ENCODE data around the gene SEPTIN3. TPM values are rescaled to one million over a fixed set of nuclear protein-coding genes. Genes with fewer than 3 reads are reported as not detected.

Gene SEPTIN3
- total and polyA plus RNA-seq, 9 of the 15 experiments (the other 6 are each of a cell fraction or from before 2014, with no cell fraction given): 0.06 TPM; not detected in 8

DNA sequence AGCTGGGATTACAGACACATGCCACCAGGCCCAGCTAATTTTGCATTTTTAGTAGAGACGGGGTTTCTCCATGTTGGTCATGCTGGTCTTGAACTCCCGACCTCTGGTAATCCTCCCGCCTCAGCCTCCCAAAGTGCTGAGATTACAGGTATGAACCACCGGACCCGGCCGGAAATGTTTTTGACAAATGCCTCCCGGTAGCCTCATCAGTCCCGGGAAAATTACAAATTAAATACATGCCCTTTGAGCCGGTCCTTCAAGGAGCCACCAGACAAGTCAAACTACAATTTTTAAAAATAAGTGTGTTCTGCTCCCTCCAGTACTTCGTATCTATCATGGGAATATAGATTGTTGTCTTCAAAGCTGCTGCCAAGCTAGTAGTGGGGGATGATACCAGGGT lies 46.9 kb downstream of the SEPTIN3 start:
- no peaks in the 10 kb centered on the region; a peak in 1 of 5 replicates for H3K4me1 ChIP-seq (replicated peaks in 1 of 2; ENCODE audit: control insufficient read depth in 2 of 2, insufficient read depth in 2 of 2, low read length in 2 of 2)
- ATAC-seq (no peak), DNase-seq (ENCODE audit: extremely low read depth in 1 of 4, low spot score in 3 of 4) (no peak), FAIRE-seq (no peak)
- no peaks in the 10 kb centered on the region for H4K20me1 ChIP-seq (replicated peaks; ENCODE audit: control insufficient read depth, insufficient read depth, low read length)
- no peak overlapping the region for H3K9ac ChIP-seq (ENCODE audit: insufficient read depth in 1 of 2, low read depth in 2 of 2, low read length in 2 of 2)
- H3K79me2 ChIP-seq (ENCODE audit: control insufficient read depth, insufficient read depth, low read length): no peaks in the 10 kb centered on the region
- in situ Hi-C loops (cut with MboI): no loop called here
- no peak overlapping the region for H3K4me2 ChIP-seq (ENCODE audit: insufficient read depth, low read length)
- POLR2A ChIA-PET: interaction anchor here (0.8 kb wide), 1 partner anchor 25 kb away, joined by 4 read pairs; no protein-coding TSS in a partner anchor
- CTCF ChIA-PET (ENCODE audit: low intra/inter-chr PET ratio): no interaction called here
- no peak overlapping the region for H3K27ac ChIP-seq (ENCODE audit: extremely low read depth, low read depth, low read length)
- H3K27me3 ChIP-seq (ENCODE audit: control insufficient read depth in 2 of 2, insufficient read depth in 2 of 2, low read length in 2 of 2): peaks cover 14% of the 10 kb centered on the region in 2 experiments
- no peaks in the 10 kb centered on the region for H3K9me3 ChIP-seq (replicated peaks; ENCODE audit: control insufficient read depth, insufficient read depth, low read depth, low read length)
- intact Hi-C loops (cut with micrococcal nuclease): no loop called here
- no peaks in the 10 kb centered on the region for H3K36me3 ChIP-seq (ENCODE audit: control insufficient read depth, insufficient read depth, low read length)
- TF ChIP-seq CREM (IDR thresholded peaks at IDR 0.05; ENCODE audit: low read depth): no peak
- TF ChIP-seq, protein P1, sequence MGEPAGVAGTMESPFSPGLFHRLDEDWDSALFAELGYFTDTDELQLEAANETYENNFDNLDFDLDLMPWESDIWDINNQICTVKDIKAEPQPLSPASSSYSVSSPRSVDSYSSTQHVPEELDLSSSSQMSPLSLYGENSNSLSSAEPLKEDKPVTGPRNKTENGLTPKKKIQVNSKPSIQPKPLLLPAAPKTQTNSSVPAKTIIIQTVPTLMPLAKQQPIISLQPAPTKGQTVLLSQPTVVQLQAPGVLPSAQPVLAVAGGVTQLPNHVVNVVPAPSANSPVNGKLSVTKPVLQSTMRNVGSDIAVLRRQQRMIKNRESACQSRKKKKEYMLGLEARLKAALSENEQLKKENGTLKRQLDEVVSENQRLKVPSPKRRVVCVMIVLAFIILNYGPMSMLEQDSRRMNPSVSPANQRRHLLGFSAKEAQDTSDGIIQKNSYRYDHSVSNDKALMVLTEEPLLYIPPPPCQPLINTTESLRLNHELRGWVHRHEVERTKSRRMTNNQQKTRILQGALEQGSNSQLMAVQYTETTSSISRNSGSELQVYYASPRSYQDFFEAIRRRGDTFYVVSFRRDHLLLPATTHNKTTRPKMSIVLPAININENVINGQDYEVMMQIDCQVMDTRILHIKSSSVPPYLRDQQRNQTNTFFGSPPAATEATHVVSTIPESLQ (CRISPR knock-in tag; IDR thresholded peaks at IDR 0.05): no peak
- H3K9me1 ChIP-seq (ENCODE audit: control insufficient read depth, insufficient read depth, low read length): no peaks in the 10 kb centered on the region
- WGBS (ENCODE audit: insufficient coverage, low coverage, missing lambda C conversion rate): 0% methylated on average over 10 of the region's 10 CpGs
- H3K4me3 ChIP-seq: no peak overlapping the region
- H2AFZ ChIP-seq (ENCODE audit: low read depth, low read length): no peak overlapping the region
- no TSS peak for BruUV-seq (replicated peaks)

DNA sequence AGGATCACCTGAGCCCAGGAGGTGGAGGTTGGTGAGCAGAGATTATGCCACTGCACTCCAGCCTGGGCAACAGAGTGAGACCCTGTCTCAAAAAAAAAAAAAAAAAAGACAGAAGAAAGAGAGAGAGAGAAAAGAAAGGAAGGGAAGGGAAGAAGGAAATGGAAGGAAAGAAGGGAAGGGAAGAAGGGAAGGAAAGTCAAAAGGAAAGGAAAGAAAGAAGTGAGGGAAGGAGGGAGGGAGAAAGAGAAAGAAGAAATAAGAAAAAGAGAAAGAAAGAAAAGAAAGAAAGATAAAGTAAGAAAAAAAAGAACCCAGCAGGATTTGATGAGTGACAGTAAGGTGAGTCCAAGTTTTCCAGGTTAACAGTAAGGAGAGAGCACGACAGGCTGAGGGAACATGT lies 49.0 kb downstream of the SEPTIN3 start:
- in situ Hi-C loops (cut with MboI) (no loop called here), intact Hi-C loops (cut with micrococcal nuclease) (no loop called here)
- H3K4me3 ChIP-seq: no peak overlapping the region
- POLR2A ChIA-PET: interaction anchor here (0.6 kb wide), 1 partner anchor 70 kb away, joined by 3 read pairs; no protein-coding TSS in a partner anchor
- H3K27me3 ChIP-seq (ENCODE audit: control insufficient read depth in 2 of 2, insufficient read depth in 2 of 2, low read length in 2 of 2): peaks cover 14% of the 10 kb centered on the region in 2 experiments
- no peaks in the 10 kb centered on the region for H3K79me2 ChIP-seq (ENCODE audit: control insufficient read depth, insufficient read depth, low read length)
- no peaks in the 10 kb centered on the region for H4K20me1 ChIP-seq (replicated peaks; ENCODE audit: control insufficient read depth, insufficient read depth, low read length)
- H3K9me1 ChIP-seq (ENCODE audit: control insufficient read depth, insufficient read depth, low read length): no peaks in the 10 kb centered on the region
- DNase-seq (ENCODE audit: extremely low read depth in 1 of 4, low spot score in 3 of 4) (no peak), ATAC-seq (no peak), FAIRE-seq (no peak)
- no peak overlapping the region for H3K27ac ChIP-seq (ENCODE audit: extremely low read depth, low read depth, low read length)
- H3K9me3 ChIP-seq (replicated peaks; ENCODE audit: control insufficient read depth, insufficient read depth, low read depth, low read length): no peaks in the 10 kb centered on the region
- H2AFZ ChIP-seq (ENCODE audit: low read depth, low read length): no peak overlapping the region
- 20% methylated on average over 1 of the region's 1 CpG for WGBS (ENCODE audit: insufficient coverage, low coverage, missing lambda C conversion rate)
- H3K4me1 ChIP-seq (replicated peaks in 1 of 2; ENCODE audit: control insufficient read depth in 2 of 2, insufficient read depth in 2 of 2, low read length in 2 of 2): no peaks in the 10 kb centered on the region; a peak in 1 of 5 replicates
- no peak overlapping the region for H3K9ac ChIP-seq (ENCODE audit: insufficient read depth in 1 of 2, low read depth in 2 of 2, low read length in 2 of 2)
- TF ChIP-seq ZSCAN29 (IDR thresholded peaks at IDR 0.05) (no peak), RBM25 (IDR thresholded peaks at IDR 0.05; ENCODE audit: low read depth, low read length, severe bottlenecking) (no peak)
- TF ChIP-seq, protein P2, sequence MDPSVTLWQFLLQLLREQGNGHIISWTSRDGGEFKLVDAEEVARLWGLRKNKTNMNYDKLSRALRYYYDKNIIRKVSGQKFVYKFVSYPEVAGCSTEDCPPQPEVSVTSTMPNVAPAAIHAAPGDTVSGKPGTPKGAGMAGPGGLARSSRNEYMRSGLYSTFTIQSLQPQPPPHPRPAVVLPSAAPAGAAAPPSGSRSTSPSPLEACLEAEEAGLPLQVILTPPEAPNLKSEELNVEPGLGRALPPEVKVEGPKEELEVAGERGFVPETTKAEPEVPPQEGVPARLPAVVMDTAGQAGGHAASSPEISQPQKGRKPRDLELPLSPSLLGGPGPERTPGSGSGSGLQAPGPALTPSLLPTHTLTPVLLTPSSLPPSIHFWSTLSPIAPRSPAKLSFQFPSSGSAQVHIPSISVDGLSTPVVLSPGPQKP (CRISPR knock-in tag; IDR thresholded peaks at IDR 0.05): no peak
- TF ChIP-seq, protein P3, sequence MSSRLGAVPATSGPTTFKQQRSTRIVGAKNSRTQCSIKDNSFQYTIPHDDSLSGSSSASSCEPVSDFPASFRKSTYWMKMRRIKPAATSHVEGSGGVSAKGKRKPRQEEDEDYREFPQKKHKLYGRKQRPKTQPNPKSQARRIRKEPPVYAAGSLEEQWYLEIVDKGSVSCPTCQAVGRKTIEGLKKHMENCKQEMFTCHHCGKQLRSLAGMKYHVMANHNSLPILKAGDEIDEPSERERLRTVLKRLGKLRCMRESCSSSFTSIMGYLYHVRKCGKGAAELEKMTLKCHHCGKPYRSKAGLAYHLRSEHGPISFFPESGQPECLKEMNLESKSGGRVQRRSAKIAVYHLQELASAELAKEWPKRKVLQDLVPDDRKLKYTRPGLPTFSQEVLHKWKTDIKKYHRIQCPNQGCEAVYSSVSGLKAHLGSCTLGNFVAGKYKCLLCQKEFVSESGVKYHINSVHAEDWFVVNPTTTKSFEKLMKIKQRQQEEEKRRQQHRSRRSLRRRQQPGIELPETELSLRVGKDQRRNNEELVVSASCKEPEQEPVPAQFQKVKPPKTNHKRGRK (tag; IDR thresholded peaks at IDR 0.05): peak; percentile 74
- BruUV-seq (replicated peaks): no TSS peak
- no peaks in the 10 kb centered on the region for H3K36me3 ChIP-seq (ENCODE audit: control insufficient read depth, insufficient read depth, low read length)
- CTCF ChIA-PET (ENCODE audit: low intra/inter-chr PET ratio): no interaction called here
- H3K4me2 ChIP-seq (ENCODE audit: insufficient read depth, low read length): no peak overlapping the region
